Endothelial cell (in vitro differentiated cells): Measurements from ENCODE around the gene TRMU. TPM values are rescaled to one million over a fixed set of nuclear protein-coding genes. Genes with fewer than 3 reads are reported as not detected.

ENCODE experiments used
- DNase-seq: peaks from one replicate; pipeline ENCODE4 v3.0.0; 2021; ENCODE audit warnings: low spot score
- H3K27ac Mint-ChIP-seq: one replicate; pipeline ENCODE4 v1.8.0; 2021; ENCODE audit warnings: mixed read lengths, inconsistent platforms; ENCODE audit not compliant: unreplicated experiment
- H3K27me3 Mint-ChIP-seq: one replicate; pipeline ENCODE4 v1.8.0; 2021; ENCODE audit warnings: mild to moderate bottlenecking, moderate library complexity, mixed read lengths, inconsistent platforms; ENCODE audit not compliant: unreplicated experiment
- H3K36me3 Mint-ChIP-seq: one replicate; pipeline ENCODE4 v1.8.0; 2021; ENCODE audit warnings: mild to moderate bottlenecking, low read depth, mixed read lengths, inconsistent platforms; ENCODE audit not compliant: unreplicated experiment
- H3K4me1 Mint-ChIP-seq: one replicate; pipeline ENCODE4 v1.8.0; 2021; ENCODE audit warnings: mild to moderate bottlenecking, mixed read lengths, inconsistent platforms; ENCODE audit not compliant: unreplicated experiment
- H3K4me3 Mint-ChIP-seq: one replicate; pipeline ENCODE4 v1.8.0; 2021; ENCODE audit warnings: mild to moderate bottlenecking, mixed read lengths, inconsistent platforms; ENCODE audit not compliant: unreplicated experiment
- H3K9me3 Mint-ChIP-seq: one replicate; pipeline ENCODE4 v1.8.0; 2021; ENCODE audit warnings: mixed read lengths, inconsistent platforms; ENCODE audit not compliant: unreplicated experiment
- CTCF ChIP-seq: fragments of 200-600 bp; sonication (generic); IDR thresholded peaks from one replicate; pipeline ENCODE4 v1.5.0; 2021; ENCODE audit warnings: antibody characterized with exemption; ENCODE audit not compliant: unreplicated experiment
- total RNA-seq: library from RNA; stranded (reverse); fragmentation: NEBNext Ultra II Directional; extraction: Animal tissue kit (Norgen Biotek cat#: 25700); gene quantifications from one replicate; pipeline ENCODE4 v1.2.1, GENCODE V29; 2021; ENCODE audit not compliant: unreplicated experiment

TRMU gene
- total RNA-seq, 1 donor from 2014 or later: 41.5 TPM

GRCh38 chr22:46362203-46362933 is 26.9 kb downstream of the TRMU start:
- H3K9me3 Mint-ChIP-seq: no peaks in the 10 kb centered on the region
- H3K4me1 Mint-ChIP-seq: no peaks in the 10 kb centered on the region
- no peak for DNase-seq
- no peak overlapping the region for H3K4me3 Mint-ChIP-seq
- H3K27ac Mint-ChIP-seq: peak overlapping the region; percentile 75
- H3K36me3 Mint-ChIP-seq: peaks cover 18% of the 10 kb centered on the region
- no peak for TF ChIP-seq CTCF
- peaks cover 7% of the 10 kb centered on the region for H3K27me3 Mint-ChIP-seq

- no peak for DNase-seq
- Mint-ChIP-seq H3K4me1 (no peaks in the 10 kb centered on the region), H3K9me3 (no peaks in the 10 kb centered on the region), H3K4me3 (no peak overlapping the region), H3K27ac (no peak overlapping the region), H3K27me3 (peaks cover 7% of the 10 kb centered on the region), H3K36me3 (peaks cover 16% of the 10 kb centered on the region)
- TF ChIP-seq CTCF: no peak
These were observed 27.5 kb downstream of the TRMU start for GRCh38 chr22:46362934-46363515.

GRCh38 chr22:46363611-46364321 is 28.3 kb downstream of the TRMU start:
- Mint-ChIP-seq H3K4me3 (no peak overlapping the region), H3K9me3 (no peaks in the 10 kb centered on the region), H3K4me1 (no peaks in the 10 kb centered on the region), H3K27ac (no peak overlapping the region), H3K36me3 (peaks cover 15% of the 10 kb centered on the region), H3K27me3 (peaks cover 7% of the 10 kb centered on the region)
- no peak for DNase-seq
- no peak for TF ChIP-seq CTCF

- no peak for DNase-seq
- Mint-ChIP-seq H3K27me3 (peaks cover 7% of the 10 kb centered on the region), H3K4me3 (no peak overlapping the region), H3K4me1 (no peaks in the 10 kb centered on the region), H3K27ac (no peak overlapping the region), H3K36me3 (peaks cover 7% of the 10 kb centered on the region), H3K9me3 (no peaks in the 10 kb centered on the region)
- no peak for TF ChIP-seq CTCF
These were observed 29.0 kb downstream of the TRMU start for GRCh38 chr22:46364341-46365165.
